Measurements from ENCODE around the gene AGTPBP1.
A peak's percentile ranks its signal among the peaks of the same experiment; 100 is the strongest.
"Not testable (repeated sequence)": the region's sequence is repeated elsewhere in the genome, so short reads cannot be mapped to it uniquely, and the experiment has no call there.

AGTPBP1 gene, protein sequence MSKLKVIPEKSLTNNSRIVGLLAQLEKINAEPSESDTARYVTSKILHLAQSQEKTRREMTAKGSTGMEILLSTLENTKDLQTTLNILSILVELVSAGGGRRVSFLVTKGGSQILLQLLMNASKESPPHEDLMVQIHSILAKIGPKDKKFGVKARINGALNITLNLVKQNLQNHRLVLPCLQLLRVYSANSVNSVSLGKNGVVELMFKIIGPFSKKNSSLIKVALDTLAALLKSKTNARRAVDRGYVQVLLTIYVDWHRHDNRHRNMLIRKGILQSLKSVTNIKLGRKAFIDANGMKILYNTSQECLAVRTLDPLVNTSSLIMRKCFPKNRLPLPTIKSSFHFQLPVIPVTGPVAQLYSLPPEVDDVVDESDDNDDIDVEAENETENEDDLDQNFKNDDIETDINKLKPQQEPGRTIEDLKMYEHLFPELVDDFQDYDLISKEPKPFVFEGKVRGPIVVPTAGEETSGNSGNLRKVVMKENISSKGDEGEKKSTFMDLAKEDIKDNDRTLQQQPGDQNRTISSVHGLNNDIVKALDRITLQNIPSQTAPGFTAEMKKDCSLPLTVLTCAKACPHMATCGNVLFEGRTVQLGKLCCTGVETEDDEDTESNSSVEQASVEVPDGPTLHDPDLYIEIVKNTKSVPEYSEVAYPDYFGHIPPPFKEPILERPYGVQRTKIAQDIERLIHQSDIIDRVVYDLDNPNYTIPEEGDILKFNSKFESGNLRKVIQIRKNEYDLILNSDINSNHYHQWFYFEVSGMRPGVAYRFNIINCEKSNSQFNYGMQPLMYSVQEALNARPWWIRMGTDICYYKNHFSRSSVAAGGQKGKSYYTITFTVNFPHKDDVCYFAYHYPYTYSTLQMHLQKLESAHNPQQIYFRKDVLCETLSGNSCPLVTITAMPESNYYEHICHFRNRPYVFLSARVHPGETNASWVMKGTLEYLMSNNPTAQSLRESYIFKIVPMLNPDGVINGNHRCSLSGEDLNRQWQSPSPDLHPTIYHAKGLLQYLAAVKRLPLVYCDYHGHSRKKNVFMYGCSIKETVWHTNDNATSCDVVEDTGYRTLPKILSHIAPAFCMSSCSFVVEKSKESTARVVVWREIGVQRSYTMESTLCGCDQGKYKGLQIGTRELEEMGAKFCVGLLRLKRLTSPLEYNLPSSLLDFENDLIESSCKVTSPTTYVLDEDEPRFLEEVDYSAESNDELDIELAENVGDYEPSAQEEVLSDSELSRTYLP
- total RNA-seq: 99.4 to 106 reads per million in 2 donors

DNA sequence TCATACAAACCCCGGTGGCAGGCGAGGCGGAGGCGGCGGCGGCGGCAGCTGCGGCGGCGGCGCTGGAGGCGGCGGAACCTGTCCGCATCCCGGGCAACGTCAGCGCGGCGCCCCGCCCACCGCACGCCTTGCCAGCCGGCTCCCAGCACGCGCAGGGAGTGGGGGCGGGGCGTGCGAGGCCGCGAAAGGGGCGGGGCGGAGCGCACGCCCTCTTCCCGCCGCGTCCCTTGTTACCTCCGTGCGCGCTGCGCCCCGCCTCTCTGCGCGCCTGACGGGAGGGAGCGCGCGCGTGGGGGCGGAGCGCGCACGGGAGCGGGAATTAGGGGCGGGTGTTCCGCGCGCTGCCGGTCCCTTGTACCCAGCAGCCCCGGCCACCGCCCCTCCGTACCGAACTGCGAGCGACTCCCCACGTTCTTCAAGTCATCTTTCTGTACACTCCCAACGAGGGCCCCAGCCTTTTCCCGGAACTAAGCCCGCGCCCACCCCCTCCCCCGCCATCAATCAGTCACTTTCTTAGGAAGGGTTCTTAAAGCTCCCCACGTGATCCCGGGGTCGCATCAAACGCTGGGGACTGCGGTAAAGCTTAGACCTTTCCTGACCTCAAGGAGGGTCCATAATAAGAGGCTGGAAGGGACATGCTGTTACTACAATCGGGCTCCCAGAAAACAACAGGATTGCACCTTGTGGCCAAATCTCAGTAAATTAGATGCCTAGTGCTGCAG, at the start of gene AGTPBP1:
AGTPBP1 (minus strand) TSS at position 80 of the 722 bp plus-strand sequence. CDS start 29,421 bp downstream, outside the sequence.
- DNase-seq: peak; percentile 98

DNA sequence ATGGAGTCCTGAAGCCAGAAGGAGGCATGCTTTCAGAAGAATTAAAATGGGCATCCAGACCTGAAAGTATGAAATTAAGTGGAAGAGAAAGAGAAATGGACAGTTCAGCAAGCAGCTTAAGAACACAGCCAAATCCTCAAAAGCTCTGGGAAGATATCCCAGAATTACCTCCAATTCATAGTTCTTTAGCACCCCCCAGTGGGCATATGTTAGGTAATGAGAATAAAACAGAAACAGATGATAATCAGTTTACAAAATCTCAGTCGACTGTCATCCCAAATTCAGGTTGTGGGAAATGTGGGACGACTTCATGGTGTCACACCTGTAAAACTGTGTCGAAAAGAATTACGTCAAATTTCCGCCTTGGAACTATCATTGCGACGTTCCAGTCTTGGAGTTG, 44.4 kb upstream of the AGTPBP1 start:
- DNase-seq: not testable (repeated sequence)

DNA sequence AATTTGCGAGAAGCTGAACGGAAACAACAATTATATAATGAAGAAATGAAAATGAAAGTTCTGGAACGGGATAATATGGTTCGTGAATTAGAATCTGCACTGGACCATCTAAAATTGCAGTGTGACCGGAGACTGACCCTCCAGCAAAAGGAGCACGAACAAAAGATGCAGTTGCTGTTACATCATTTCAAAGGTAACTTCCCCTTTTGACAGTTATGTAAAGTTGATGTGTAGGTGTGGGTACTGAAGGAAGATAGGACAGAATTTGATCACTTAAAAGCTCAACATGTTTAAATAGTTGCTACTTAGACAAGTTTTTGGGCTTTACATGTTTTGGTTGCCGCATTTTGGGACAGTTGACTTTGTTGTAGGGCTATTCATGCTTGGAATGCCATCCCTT, 32.1 kb upstream of the AGTPBP1 start:
- DNase-seq: not testable (repeated sequence)

DNA sequence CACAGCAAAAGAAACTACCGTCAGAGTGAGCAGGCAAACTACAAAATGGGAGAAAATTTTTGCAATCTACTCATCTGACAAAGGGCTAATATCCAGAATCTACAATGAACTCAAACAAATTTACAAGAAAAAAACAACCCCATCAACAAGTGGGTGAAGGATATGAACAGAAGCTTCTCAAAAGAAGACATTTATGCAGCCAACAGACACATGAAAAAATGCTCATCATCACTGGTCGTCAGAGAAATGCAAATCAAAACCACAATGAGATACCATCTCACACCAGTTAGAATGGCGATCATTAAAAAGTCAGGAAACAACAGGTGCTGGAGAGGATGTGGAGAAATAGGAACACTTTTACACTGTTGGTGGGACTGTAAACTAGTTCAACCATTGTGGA, 20.0 kb upstream of the AGTPBP1 start:
- not testable (repeated sequence) for DNase-seq

DNA sequence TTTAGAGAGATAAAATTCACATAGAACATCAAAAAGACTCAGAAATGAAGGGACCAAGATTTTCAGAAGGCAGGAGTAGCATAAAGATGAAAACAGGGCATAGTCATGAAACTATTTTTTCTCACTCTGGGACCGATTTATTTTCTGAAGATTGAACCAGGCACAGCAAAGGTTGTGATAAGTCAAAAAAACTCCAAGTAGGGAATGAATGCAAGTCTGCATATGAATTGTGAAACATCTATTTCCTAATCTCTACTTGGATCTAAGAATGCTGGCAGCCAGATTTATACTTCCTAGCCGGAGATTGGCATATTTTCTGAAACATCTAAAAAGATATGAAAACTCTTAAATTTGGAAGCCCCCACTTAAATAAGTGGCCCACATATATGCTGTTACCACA, 16.0 kb upstream of the AGTPBP1 start:
- not testable (repeated sequence) for DNase-seq

DNA sequence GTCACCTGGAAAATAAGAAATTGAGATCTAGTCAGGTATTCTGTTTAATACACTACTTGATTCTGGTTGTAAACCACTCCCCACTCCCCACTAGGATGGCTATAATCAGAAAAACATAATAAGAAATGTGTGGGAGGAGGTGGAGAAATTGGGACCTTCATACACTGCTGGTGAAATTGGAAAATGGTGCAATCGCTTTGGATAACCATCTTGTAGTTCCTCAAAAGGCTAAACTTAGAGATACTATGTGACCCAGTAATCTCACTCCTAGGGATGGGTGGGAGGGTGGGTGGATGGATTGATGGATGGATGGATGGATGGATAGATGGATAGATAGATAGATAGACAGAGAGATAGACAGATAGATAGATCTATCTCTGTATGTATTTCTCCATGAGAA, 14.5 kb upstream of the AGTPBP1 start:
- DNase-seq: not testable (repeated sequence)

DNA sequence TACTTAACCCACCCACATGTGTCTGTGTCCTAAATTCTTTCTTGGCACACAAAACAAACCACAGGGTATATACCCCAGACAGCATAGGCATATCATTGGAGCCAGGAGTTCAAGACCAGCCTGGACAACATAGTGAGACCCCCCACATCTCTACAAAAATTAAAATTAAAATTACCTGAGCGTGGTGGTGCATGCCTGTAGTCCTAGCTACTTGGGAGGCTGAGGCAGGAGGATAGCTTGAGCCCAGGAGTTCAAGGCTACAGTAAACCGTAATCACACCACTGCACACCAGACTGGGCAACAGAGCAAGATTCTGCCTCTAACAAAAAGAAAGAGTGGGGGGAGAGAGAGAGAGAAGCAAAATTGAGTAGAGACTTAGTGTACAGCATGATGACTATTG, 4.6 kb upstream of the AGTPBP1 start:
- no peak for DNase-seq

DNA sequence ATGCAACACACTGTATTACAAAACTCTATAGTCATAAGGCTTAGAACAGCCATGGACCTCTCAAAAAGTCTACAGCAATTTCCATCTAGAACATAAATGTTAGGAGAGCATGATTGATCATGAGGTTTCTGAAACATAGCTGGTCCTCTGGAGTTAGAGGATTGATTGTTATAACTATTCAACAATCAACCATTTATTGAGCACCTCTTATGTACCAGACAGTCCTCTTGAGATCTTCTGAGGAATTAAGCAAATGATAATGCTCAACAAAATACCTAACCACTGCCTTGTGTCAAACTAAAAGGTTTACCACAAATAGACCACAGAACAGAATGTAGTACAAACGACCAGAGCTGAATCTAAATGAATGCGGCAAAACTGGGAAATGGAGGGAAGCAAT, 3.4 kb upstream of the AGTPBP1 start:
- DNase-seq: no peak

DNA sequence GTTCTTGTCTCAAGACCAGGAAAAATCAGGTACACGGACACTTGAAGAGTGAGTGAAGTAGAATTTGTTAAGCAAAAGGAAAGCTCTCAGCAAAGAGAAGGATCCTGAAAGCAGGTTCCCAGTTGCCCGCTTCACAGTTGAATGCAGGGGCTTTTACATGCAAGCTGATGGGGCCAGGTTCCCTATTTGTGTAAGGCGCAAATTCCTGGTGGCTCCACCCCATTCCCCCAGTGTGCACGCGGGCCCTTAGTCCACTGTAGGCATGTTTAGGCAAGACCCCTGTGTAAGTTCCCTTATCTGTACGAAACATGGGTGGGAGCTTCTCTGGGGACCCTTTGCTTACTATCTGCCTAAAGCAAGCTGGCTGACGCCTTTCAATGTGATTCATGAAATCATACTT, 2.7 kb upstream of the AGTPBP1 start:
- DNase-seq: no peak

DNA sequence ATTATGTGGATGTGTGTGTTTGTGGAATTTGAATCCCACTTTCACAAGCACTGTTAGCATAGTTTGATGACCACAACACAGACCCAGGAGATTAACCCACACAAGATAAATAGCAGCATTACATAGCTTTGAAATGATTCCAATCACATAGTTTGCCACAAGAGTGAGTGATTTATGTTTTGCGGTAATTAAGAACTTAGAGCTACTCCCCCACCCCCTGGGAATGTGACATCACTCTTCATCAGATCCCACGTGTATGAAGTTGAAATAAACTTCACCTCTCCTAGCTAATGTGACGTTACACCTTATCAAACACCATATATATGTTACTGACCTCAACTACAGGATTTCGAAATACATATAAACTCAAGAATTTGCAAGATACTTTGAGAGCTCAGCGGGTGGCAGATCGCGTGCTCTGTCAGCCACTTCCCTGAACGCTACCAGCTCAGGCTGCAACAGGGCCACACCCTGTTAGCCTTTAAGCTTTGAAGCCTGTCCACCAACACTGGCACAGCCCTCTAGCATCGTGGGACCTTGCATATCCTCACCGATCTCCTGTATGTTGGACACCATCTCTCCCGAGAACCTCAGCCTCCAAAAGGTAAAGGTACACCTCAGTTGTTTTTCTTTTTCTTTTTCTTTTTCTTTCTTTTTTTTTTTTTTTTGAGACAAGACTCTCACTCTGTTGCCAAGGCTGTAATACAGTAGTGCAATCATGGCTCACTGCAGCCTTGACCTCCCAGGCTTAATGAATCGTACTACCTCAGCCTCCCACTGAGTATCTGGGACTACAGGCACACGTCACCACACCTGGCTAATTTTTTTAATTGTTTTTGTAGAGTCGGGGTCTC, 1.7 kb upstream of the AGTPBP1 start:
- no peak for DNase-seq

DNA sequence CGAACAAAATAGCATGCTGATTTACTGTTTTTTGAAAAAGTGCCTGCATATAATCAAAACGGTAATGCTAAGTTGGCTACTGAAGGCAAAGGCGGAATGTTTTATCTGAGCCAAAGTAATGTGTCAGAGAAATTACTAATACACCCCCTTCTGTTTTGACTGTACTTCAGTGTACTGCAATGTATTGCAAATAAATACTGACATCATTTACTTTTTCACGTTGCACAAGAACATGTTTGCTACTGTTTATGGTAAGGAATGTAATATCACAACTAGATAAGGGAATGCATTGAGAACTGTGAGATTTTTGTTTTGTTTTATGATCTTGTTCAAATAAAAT, 813 bp upstream of the AGTPBP1 start:
- no peak for DNase-seq

DNA sequence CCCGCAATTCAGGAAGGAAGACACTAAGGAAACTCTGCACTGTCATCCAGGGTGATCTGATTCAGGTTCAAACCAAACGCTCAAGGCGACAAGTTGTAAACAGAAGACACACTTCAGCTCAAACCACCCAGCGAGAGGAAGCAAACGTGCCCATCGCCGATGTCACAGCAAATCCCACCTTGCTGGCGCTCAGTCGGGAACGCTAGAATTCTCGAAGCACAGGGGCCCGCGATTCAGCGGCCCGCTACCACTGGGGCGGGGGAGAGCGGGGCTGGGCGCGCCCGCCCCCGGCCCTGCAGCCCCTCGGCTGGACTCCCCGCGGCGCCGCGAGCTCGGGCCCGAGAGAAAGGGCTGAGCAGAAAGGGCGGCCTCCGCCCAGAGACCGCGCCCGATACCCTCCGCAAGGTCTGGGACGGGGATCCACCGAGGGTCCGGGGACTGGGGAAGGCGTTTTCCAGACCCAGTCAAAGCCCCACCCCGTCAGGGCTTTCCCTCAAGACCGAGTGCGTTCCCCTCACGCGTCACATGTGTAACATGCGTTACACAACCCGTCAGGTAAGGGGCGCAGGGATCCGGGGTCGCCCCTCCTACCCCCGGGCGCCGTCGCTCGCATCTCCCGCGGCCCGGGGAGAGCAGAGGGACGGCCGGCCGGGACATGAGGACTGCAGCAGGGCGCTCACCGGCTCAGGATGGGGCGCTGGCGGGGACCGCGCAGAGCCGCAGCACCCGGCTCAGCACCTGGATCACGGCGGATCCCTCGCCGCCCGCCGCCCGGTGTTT, 469 bp downstream of the AGTPBP1 start:
- peak; percentile 62 for DNase-seq

DNA sequence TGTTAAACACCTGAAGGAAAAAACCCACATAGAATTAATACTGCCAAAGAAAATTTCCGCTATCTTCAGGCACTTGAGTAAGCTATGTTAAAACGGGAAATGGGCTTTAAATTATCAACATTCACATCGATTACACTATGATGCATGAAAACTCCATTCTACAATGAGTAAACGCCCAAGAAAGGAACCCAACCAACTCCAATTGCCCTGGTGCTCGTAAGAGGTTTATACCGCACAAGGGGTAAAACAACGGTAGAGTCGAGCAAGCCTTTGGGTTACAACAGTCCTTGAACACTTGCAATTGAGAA, 1.0 kb downstream of the AGTPBP1 start:
- DNase-seq: no peak

DNA sequence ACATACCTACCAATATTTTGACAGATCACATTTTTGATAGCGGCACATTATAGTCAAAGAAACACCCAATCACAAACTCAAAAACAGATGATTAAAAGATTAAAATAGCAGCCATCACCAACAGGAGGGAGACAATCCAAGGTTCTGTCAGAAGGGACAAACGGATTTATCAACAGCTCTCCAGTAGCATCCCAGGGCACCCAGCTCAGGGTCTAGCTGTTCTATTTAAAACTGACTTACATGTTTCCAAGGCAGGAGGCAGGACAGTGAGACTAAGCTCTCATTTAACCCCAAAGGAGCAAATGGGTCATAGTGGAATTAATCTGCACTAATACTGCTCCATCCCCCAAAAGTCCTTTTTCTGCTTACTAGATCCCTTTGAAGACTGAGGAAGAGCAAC, 3.2 kb downstream of the AGTPBP1 start:
- DNase-seq: no peak

DNA sequence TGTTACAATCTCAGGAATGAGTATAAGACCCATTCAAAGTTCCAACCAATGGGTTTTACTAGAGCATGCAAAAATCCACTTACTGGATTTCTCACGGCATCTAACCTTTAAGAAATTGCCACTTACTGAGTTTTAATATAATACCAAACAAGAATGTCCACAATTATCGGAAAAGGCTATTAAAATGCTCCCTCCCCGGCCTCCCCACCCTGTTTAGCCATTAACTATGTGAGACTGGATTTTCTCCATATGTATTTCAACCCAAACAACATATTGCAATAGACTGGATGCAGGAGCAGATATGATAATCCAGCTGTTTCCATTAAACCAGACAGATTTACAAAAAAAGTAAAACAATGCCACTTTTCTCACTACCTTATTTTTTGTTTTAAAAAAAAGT, 4.1 kb downstream of the AGTPBP1 start:
- DNase-seq: no peak

DNA sequence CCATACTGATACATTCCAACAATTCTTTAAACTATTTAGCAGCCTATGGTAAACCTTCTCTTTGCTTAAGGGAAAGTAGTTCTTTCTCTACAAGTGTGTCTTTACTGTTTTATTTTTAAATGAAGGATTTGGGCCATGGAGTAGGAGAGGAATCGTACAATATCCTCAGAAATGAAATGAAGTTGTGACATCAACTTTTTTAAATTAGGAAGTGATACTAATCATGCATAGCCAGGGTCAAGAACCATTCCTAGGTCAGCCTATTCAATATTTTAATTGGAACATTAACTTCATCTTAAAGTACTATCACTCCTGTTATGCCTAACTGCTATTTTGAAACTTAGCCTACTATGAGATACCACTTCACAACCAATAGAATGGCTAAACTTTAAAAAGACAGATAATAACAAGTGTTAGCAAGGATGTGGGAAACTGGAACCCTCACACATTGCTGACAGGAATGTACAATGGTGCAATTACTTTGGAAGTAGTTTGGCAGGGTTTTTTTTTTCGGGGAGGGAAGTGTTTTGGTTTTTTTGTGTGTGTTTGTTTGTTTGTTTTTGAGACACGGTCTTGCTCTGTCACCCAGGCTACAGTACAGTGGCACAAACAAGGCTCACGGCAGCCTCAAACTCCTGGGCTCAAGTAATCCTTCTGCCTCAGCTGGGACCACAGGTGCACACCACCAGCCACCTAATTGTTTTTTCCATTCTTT, 10.7 kb downstream of the AGTPBP1 start:
- no peak for DNase-seq

DNA sequence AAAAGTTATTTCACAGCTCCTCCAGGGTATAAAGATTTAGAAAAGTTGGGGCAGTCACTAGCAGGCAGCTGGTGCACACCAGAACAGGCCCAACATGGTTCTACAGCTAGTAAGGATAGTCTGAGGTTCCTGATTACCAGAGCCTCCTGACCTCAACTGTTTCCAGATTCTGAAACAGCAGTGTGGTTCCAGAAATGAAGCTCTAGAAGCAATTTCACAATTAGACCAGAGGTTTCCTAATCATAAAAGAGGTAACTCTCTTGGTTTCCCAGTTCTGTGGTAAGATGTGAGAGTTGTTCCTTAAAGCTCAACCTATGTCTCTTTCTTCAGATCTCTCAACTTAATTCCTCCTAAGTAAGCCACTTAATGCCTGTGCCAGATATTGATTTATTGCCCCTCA, 11.9 kb downstream of the AGTPBP1 start:
- DNase-seq: no peak

DNA sequence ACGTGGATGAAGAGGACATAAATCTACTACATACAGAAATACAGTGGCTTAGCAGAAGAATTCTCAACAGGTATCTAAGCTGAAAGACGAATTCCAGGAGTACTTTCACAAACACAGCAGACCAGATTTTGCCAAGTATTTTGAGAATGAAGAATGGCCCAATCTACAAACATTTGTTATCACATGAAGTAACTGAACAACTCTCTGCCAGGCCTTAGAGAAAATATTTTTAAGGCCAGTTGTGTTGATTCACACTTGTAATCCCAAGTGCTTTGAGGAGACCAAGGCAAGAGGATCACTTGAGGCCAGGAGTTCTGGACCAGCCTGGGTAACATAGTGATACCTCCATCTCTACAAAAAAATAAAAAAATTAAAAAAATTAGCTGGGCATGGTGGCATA, 14.3 kb downstream of the AGTPBP1 start:
- no peak for DNase-seq

DNA sequence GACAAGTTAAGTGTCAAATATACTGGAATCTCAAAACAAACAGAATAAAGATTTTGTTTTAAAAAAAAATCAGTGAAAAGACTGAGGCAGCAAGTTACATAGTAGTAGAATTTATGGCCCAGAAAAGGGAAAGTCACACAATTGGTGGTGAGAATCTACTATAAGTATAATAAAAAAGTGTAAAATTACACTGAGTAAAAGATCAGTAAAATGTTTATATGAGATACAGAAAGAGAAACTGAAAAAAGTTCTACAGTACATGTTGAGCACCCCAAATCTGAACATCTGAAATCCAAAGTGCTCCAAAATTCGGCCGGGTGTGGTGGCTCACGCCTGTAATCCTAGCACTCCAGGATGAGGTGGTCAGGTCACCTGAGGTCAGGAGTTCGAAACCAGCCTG, 15.0 kb downstream of the AGTPBP1 start:
- DNase-seq: no peak

DNA sequence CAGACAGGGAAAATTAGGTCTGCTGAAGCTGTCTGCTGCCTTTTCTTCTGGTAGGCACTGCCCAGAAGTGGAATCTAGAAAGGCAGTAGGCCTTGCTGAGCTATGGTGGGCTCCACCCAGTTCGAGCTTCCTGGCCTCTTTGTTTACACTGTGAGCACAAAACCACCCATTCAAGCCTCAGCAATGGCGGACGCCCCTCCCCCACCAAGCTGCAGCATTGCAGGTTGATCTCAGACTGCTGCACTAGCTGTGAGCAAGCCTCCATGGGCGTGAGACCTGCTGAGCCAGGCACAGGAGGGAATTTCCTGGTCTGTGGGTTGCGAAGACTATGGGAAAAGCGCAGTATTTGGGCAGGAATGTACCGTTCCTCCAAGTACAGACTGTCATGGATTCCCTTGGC, 18.5 kb downstream of the AGTPBP1 start:
- peak; percentile 25 for DNase-seq
